8988T (cell line): Measurements from ENCODE around the gene FXYD6.

Experiments
- DNase-seq: peaks from one replicate; pipeline ENCODE4 v3.0.0; 2011

FXYD6 gene

GRCh38 chr11:117840881-117841550 is 35.4 kb downstream of the FXYD6 start:
- DNase-seq, result no peak

- no peak for DNase-seq
Measured at GRCh38 chr11:117839936-117840813, 36.3 kb downstream of the FXYD6 start.

GRCh38 chr11:117839380-117839881 is 37.0 kb downstream of the FXYD6 start:
- no peak for DNase-seq

- DNase-seq, result no peak
Measured at GRCh38 chr11:117838901-117839300, 37.6 kb downstream of the FXYD6 start.

GRCh38 chr11:117837791-117838190 is 38.7 kb downstream of the FXYD6 start:
- DNase-seq, result no peak

GRCh38 chr11:117837070-117837776 is 39.2 kb downstream of the FXYD6 start:
- DNase-seq, result peak; percentile 6

- DNase-seq, result peak; percentile 7
Measured at GRCh38 chr11:117836077-117836960, 40.1 kb downstream of the FXYD6 start.

- no peak for DNase-seq
Measured at GRCh38 chr11:117835576-117835975, 40.9 kb downstream of the FXYD6 start.

GRCh38 chr11:117834838-117835443 is 41.5 kb downstream of the FXYD6 start:
- DNase-seq, result no peak

GRCh38 chr11:117834068-117834810 is 42.2 kb downstream of the FXYD6 start:
- DNase-seq, result no peak

GRCh38 chr11:117833401-117833891 is 43.0 kb downstream of the FXYD6 start:
- no peak for DNase-seq

GRCh38 chr11:117832511-117832910 is 43.9 kb downstream of the FXYD6 start:
- DNase-seq, result no peak

- DNase-seq, result no peak
Measured at GRCh38 chr11:117831661-117832415, 44.6 kb downstream of the FXYD6 start.

- DNase-seq, result no peak
Measured at GRCh38 chr11:117830674-117831351, 45.6 kb downstream of the FXYD6 start.

GRCh38 chr11:117830072-117830471 is 46.4 kb downstream of the FXYD6 start:
- no peak for DNase-seq

- no peak for DNase-seq
Measured at GRCh38 chr11:117829369-117829725, 47.1 kb downstream of the FXYD6 start.

- peak; percentile 68 for DNase-seq
Measured at GRCh38 chr11:117828611-117829368, 47.7 kb downstream of the FXYD6 start.
